HG03139 (cell line): ENCODE measurements around the gene DGCR8.

Source experiments
- ATAC-seq: cut with Tn5 transposase; IDR thresholded peaks from one replicate; pipeline ENCODE4 v1.9.1; 2021; ENCODE audit not compliant: unreplicated experiment

DGCR8 gene

GRCh38 chr22:20089226-20089976 lies 9.4 kb downstream of the DGCR8 start:
- ATAC-seq, result no peak

- ATAC-seq, result no peak
Measured at GRCh38 chr22:20089977-20090729, 10.1 kb downstream of the DGCR8 start.

- no peak for ATAC-seq
Measured at GRCh38 chr22:20090730-20091240, 10.7 kb downstream of the DGCR8 start.

- no peak for ATAC-seq
Measured at GRCh38 chr22:20091690-20092476, 11.8 kb downstream of the DGCR8 start.

GRCh38 chr22:20092477-20092854 lies 12.4 kb downstream of the DGCR8 start:
- ATAC-seq, result no peak

GRCh38 chr22:20093418-20094196 lies 13.6 kb downstream of the DGCR8 start:
- no peak for ATAC-seq

- no peak for ATAC-seq
Measured at GRCh38 chr22:20094197-20094807, 14.3 kb downstream of the DGCR8 start.

GRCh38 chr22:20095521-20095920 lies 15.5 kb downstream of the DGCR8 start:
- ATAC-seq, result no peak

GRCh38 chr22:20096574-20097420 lies 16.8 kb downstream of the DGCR8 start:
- ATAC-seq, result no peak

- ATAC-seq, result no peak
Measured at GRCh38 chr22:20099099-20099711, 19.2 kb downstream of the DGCR8 start.

GRCh38 chr22:20101638-20102037 lies 21.6 kb downstream of the DGCR8 start:
- no peak for ATAC-seq

GRCh38 chr22:20102203-20102780 lies 22.3 kb downstream of the DGCR8 start:
- no peak for ATAC-seq

GRCh38 chr22:20105456-20106204 lies 25.6 kb downstream of the DGCR8 start:
- no peak for ATAC-seq

GRCh38 chr22:20106205-20106848 lies 26.3 kb downstream of the DGCR8 start:
- ATAC-seq, result no peak

GRCh38 chr22:20106849-20107237 lies 26.8 kb downstream of the DGCR8 start:
- no peak for ATAC-seq

- ATAC-seq, result no peak
Measured at GRCh38 chr22:20107471-20107901, 27.4 kb downstream of the DGCR8 start.
